Suppressor macrophage treated with lipopolysaccharide for 1 hour (primary cell): ENCODE data around the gene GOLGA6L2.
"Not testable (repeated sequence)": the region's sequence is repeated elsewhere in the genome, so short reads cannot be mapped to it uniquely, and the experiment has no call there.

Experiments used
- DNase-seq, 3 donors: peaks; one replicate each; pipeline ENCODE4 v3.0.0-alpha.2; 2020 to 2022

Gene GOLGA6L2

DNA sequence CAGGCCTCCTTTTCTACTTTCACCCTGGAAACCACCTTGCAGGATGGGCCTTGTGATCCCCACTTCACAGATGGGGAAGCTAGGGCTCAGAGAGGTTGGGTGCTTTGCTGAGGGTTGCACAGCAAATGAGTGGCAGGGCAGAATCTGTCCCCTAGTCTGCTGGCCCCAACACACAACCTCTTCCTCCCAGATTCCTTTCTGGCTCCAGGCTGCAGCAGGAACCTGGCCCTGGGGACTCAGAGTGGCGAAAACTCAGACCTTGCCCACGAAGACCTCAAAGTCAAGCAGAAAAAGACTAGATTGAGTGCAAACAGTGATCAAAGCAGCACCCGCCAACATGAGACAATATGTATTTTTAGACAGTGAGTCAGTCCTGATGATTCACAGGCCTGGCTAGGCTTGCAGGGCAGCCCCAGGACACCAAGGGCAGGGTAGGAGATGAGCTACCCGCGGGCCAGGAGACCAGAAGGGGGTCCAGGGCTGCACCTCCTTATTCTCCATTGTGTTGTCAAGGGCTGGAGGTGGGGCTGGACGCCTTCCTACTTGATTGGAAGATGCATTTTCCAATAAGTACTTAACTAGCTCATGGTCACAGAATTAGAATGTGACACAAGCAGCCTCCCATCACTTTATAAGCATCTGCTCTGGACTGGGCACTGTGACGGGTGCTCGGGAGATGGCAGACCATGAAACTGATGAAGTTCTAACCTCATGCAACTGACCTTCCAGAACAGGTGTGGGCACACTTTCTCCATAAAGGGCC is 23.9 kb downstream of the GOLGA6L2 start:
- no peak for DNase-seq

DNA sequence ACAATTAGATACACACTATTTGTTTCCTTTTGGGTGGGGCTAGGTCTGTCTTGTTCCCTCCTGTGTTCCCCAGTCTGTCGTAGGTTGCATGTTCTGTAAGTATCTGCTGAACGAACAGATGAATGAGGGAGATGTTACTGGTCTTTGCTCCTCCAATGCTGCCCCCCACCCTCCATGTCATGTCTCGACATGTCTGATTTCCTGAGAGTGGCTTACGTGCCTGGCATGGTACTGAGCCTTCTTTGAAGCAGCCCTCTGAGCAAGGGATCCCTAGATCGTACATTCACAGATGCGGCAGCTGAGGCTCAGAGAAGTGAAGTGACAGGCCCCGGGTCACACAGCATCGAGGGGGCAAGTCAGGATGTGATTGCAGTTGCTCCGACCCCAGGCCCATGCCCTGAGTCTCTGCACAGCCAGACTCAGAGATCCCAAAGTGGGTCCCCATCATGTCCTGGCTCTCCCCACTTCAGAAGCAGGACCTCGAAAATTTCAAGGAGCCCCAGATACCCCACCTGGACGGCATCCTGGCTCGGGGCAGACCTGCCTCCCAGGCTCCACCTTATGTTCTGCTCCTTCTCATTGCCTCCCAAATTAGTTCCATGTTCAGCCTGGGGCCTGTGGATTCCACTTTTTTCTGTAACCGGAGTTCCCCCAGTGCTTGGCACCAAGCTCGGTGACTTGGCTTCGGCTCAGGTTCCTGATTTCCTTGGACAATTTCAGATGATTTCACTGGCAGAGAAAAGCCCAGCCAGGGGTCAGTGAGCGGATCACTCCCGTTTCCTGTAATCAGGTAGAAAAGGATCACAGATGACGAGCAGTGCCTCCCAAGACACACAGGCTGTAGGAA is 24.7 kb downstream of the GOLGA6L2 start:
- no peak for DNase-seq

DNA sequence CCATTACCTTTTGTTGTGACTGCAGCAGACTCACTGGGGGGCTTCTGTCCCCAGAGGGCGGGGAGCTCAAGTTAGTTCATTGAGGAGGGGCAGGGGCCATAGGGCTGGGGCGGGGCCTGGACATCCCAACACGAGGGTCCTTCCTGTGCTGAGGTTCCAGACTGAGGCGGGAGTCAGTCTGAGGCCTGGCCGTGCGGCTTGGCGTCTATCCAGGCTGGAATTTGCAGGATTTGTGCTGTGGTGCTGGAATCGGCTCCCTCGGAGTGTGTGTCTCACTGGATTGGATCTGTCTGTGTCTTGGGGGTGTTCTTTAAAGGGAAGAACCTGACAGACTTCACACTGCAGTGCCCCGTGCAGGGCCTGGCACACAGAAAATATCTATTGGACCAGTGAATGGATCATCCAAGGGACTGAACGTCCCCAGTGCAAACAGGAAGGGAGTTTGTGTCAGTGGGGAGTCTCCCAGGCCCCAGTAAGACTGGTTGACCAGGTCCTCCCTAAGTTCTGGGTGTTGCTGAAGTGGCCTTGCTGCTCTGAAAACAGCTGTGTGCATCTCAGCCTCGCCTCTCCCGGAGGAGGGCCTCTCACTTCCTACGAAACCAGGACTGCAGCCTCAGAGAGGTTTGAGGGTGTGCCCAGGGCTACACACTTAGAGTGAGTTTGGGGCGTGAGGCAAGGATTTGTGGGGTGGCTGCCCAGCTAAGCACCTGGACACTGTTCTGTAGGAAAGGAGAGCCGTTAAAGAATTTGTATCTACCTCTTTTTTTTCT is 26.1 kb downstream of the GOLGA6L2 start:
- DNase-seq = no peak

DNA sequence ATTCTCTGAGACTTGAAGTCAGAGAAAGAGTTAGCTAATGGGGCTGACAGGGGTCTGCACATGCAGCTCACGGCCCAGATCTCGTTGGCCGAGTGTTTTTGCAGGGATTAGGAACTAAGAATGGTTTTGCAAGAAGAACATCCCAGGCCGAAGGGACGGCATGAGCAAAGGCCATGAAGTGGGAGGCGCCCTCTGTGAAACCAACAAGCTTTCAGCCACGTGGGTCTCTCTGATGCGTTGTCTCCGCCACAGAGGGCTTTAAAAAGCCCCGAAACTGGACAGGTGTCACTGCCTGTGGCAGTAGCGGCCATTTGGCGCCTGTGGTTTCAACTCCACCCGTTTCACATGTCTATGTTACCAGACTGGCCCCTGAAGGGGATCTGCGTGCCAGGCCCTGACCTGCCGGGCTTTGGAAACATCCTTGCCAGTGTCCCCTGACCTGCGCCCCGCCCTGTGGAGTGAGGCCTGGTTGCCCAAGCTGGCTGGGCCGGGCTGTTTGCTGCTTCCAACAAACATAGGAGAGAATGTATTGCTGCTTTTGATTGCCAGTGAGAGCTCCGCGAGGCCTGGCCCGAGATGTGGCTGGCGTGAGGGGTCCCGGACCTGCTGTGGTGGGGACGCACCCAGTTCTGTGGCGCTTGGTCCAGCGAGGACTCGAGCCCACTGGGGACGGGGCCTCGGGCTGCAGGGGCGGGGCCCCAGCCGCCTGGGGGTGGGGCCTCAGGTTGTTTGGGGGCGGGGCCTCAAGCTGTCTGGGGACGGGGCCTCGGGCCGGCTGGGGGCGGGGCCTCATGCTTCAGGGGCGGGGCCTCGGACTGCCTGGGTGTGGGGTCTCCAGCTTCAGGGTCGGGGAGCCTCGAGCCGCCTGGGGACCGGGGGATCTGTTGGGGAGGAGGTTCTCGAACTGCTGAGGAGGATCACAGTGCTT is 30.4 kb downstream of the GOLGA6L2 start:
- DNase-seq = no peak

DNA sequence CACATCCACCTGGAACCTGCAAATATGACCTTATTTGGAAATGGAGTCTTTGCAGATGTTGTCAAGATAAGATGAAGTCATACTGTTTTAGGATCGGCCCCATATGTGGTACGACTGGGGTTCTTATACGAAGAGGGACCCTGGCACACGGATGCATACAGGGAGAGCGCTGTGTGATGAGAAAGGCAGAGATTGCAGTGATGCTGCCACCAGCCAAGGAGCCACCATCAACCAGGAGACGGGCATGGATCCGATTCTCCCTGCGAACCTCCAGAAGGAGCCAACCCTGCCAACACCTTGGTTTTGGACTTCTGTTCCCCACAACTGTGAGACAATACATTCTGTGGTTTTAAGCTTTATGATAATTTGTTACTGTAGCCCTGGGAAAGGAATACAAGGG is 31.2 kb downstream of the GOLGA6L2 start:
- DNase-seq = not testable (repeated sequence)

DNA sequence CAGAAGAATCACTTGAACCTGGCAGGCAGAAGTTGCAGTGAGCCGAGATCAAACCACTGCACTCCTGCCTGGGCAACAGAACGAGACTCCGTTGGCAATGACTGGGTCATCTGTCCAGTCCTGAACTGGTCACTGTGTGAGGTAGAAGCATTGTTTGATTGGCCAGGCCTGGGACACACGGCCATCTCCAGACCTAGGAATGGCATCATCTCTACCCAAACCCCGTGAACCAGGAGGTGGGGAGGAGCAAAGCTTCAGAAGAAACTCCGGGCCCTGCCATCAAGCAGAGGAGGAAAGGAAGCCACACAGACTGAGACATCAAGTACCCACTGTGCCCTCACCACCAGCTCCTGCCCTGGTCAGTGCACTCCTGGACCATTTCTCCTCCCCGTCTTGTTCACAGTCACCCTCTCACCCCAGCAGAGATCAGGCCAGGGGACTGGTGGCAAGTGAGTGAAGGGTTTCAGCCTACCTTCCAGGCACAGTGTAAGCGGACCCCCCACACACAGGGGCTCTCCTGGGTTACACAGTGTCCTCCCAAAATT is 31.6 kb downstream of the GOLGA6L2 start:
- DNase-seq = no peak

DNA sequence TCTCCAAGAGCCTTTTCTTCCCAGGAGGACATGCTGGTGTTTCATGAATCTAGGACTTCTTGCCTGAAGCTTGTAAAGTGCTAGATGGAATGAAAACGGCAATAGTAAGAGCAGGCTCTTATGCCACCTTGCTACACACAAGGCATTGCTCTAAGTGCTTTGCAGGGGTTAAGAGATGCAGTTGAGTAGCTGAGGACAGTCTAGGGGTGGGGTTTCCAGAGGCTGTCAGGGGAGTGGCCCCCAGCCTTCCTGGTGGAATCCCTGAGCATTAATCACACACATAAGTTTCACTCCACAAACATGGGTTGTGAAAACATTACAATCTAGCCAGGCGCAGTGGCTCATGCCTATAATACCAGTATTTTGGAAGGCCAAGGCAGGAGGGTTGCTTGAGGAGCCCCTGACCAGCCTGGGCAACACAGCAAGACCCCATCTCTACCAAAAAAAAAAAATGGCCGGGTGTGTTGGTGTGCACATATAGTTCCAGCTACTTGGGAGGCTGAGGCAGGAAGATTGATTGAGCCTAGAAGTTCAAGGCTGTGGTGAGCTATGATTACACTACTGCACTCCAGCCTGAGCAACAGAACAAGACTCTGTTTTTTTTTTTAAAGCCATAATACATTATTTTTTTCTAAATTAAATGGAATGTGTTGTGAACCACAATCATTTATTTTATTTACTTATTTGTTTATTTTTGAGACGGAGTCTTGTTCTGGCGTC is 34.0 kb downstream of the GOLGA6L2 start:
- not testable (repeated sequence) for DNase-seq

DNA sequence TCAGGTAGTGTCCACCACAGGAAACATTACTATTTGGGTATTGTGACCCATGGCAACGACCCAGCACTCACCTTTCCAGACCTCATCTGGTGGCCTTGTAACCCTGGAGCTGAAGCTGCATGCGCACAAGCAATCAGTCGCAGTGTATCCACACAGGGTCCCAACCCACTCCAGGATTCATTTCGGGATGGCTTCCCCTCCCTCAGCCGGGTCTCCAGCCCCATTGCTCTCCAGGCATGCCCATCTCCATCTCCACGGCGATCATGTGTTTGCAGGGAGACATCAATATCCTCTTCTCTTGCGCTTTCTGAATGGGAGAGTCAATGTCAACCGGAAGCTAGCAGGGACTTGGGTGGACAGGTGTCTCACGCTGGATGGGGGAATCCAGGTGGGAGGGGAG is 35.2 kb downstream of the GOLGA6L2 start:
- DNase-seq = no peak

DNA sequence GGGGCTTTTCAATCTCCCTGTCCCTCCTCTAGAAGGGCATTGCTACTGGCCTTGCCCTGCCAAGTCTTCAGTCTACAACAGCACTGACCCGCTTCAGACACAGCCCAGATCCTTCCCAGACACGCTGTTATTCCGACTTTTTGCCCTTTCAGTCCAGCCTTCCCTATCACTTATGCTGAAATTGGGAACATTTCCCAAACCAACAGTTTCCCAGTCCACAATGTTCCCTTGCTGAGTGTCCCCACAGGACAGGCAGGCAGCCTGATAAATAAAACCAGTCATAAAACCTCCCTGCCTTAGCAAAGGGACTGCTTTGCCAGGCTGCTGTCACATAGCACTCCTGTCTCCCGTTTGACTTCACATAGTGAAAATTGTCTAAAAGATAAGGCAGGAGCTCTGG is 43.5 kb downstream of the GOLGA6L2 start:
- no peak for DNase-seq

DNA sequence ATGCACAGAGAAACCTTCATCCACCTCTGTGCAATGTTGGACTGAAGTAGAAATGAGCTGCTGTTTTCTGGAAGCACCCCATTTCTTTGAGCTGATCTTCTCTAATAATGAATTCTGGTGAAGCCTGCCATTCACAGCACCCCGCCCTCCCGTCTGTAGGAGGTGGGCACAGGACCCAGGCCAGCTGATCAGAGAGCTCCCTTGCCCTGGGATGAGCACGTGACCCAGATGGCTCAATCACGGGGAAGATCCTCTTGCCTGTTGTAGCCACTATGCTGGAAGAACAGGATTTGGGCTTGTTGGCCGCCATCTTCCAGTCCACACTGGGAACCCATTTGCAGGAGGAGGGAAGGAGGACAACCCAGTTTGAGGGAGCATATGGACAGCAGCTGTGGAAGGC is 44.5 kb downstream of the GOLGA6L2 start:
- no peak for DNase-seq

DNA sequence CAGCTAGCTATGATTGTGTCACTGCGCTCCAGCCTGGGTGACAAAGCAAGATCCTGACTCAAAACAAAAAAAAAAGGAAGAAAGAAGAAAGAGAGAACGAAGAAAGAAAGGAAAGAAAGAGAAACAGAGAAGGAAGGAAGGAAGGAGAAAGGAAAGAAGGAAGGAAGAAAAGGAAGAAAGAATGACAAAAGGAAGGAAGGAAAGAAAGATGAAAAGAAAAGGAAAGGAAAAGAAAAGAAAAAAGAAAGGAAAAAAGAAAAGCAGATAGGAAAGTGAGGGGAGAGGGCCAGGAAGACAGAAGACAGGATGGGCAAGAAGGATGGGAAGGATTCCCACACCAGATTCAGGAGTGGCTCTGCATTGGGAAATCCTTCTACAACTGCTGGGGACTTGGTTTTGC is 44.9 kb downstream of the GOLGA6L2 start:
- DNase-seq = no peak

DNA sequence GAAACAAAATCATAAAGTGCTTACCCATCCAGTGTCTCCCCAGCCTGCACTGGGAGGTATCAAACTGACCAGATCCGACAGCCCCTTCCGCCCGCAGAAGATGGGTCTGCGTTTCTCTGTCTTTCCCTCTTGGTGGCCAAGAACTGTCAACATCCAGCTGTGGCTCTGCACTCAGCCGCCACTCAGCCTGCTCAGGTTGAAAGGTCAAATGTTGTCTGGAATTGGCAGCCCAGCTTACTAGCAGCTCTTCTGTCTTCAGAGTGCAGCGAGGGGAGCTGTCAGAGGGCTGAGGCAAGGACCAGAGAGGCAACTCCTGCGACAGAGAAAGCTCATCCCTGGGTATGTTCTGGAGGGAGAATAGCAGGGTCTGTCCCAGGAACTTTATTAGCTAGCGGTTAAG is 45.4 kb downstream of the GOLGA6L2 start:
- DNase-seq = no peak

DNA sequence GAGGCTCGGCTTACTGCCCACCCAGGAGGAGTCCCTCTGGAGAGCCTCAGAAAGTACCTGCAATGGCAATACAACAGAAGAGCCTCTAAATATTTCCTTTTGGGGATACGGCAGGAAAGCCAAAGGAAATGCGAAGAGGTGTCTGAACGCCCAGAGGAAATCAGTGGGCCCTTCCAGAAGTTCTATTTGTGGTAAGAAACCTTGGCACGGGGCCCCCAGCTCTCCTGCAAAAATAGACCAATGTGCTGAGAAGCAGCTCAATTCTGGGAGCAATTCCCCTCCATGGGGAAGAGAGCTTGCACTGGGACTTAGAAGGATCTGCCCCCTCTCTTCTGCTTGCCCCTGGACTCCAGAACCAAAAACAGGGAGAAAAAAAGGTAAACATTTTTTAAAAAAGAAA is 47.8 kb downstream of the GOLGA6L2 start:
- not testable (repeated sequence) for DNase-seq

DNA sequence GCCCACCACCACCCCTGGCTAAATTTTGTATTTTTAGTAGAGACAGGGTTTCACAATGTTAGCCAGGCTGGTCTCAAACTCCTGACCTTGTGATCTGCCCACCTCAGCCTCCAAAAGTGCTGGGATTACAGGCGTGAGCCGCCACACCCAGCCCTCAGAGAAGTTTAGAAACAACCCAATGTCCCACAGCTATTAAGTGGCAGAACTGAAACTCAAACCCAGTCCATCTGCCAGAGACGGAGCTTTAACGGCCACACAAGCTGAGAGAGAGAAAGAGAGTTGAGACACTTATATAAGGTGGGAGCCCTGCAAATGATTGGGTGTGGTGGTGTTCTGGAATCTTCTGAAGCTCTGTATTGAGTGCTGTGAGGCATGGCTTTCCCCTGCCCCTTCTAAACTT is 48.7 kb downstream of the GOLGA6L2 start:
- not testable (repeated sequence) for DNase-seq

DNA sequence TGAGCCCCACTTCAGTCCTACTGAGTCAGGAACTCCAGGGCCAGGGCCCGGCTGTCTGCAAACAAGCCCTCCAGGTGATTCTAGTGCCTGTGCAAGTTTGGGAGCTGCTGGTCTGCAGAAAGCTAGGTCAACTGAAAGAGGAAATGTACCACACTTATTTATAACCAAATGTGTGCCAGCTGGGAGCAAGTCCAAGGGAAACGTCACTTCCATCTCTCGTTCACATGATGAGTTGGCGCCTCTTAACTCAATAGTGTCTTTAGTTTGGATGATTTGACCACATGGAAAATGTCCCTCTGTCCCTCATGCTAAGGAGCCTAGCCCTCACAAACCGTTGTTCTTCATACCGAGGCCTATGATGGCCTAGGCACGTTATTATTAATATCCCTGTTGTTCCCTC is 49.3 kb downstream of the GOLGA6L2 start:
- DNase-seq = no peak

DNA sequence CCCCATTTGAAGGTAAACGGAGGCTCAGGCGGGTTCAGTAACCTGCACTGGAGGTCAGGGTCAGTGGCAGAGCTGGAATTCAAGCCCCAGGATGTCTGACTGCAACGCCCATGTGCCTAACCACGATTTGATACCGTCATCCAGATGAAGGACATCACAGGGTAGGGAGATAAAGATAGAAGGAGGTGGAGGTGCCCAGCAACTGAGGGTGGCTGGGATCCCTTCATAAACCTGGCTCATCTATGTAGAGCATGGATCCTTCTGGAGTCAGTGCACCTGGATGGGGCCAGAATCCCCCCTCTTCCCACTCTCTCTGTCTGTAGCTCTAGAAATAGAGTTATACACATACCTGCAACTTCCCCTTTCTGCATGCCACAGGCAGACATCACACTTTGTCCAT is 51.2 kb downstream of the GOLGA6L2 start:
- no peak for DNase-seq

DNA sequence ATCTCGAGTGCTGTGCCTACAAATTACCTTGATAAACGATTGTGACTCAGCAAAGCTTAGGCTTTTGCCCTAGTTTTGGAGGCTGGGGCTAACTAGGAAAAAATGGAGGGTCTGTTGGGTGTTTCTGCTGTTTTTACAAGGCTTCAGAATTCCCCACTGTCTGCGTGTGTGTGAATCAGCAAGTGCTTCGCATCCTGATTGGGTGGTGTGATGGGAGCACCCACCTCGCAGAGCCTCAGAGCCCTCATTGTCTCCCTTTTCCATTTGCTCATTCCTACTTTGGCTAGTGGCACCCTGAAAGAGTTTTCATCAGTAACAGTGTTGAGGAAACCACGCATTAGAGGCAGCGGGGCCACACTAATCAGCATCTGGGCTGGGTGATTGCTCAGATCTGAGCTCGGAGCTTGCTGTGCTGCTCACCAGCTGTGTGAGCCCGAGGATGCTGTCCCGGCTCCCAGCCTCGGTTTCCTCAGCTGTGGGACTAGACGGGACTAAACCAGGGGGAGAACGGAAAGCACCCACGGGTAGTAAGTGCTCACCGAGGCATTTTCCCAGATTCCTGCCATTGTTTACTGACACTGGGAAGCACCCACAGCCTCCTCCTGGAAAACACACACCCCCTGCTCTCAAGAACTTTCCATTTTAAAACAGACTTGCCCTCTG is 51.9 kb downstream of the GOLGA6L2 start:
- no peak for DNase-seq
